ENCODE measurements around the gene TPSD1.
"Not testable (repeated sequence)": the region's sequence is repeated elsewhere in the genome, so short reads cannot be mapped to it uniquely, and the experiment has no call there.

TPSD1 gene

GRCh38 chr16:1262846-1263221 is 7.0 kb downstream of the TPSD1 start:
- no peak for DNase-seq (ENCODE audit: low spot score)

- DNase-seq (ENCODE audit: low spot score) = no peak
Observed at GRCh38 chr16:1263591-1264344, 7.9 kb downstream of the TPSD1 start.

DNA sequence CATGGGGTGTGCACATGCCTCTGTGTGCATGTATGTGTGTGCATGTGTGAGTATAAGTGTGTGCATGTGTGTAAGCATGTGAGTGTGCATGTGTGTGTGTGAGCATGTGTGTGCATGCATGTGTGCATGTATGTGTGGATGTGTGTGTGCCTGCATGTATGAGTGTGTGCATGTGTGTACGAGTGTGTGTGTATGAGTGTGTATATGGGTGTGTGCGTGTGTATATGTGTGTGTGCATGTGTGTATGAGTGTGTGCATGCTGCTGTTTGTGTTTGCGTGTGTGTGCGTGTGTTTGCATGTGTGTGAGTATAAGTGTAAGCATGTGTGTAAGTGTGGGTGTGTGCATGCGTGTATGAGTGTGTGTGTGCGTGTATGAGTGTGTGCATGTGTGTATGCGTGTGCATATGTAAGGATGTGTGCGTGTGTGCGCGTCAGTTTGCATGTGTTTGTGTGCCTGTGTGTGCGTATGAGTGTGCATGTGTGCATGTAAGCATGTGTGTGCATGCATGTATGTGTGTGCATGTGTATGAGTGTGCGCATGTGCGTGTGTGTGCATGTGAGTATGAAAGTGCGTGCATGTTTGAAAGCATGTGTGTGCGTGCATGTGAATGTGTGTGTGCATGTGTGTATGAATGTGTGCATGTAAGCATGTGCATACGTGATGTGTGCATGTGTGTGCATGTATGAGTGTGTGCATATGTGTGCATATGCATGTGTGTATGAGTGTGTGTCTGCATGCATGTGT is 8.6 kb downstream of the TPSD1 start:
- DNase-seq (ENCODE audit: low spot score) = no peak

DNA sequence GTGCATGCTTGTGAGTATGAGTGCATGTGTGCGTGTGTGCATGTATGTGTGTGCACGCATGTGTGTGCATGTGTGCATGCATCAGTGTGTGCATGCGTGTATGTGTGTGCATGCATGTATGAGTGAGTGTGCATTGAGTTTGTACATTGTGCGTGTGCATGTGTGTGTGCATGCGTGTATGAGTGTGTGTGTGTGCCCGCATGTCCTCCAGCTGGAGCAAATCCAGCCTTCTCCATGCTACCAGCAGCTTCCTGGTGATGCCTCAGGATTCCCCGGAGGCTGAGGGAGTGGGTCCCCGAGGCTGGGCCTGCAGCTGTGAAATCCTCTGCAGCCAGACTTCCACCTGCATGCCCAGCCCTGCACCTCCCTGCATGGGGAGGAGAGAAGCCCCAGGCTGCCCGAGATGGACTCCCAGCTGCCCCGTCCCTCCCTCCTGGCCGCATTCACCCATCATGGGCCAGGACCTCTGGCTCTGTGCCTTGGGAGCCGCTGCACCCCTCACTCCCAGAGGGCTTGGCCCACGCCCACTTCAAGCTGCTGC is 9.3 kb downstream of the TPSD1 start:
- no peak for DNase-seq (ENCODE audit: low spot score)

GRCh38 chr16:1265826-1266225 is 10.0 kb downstream of the TPSD1 start:
- DNase-seq (ENCODE audit: low spot score) = no peak

GRCh38 chr16:1269418-1269817 is 13.5 kb downstream of the TPSD1 start:
- DNase-seq (ENCODE audit: low spot score) = not testable (repeated sequence)

DNA sequence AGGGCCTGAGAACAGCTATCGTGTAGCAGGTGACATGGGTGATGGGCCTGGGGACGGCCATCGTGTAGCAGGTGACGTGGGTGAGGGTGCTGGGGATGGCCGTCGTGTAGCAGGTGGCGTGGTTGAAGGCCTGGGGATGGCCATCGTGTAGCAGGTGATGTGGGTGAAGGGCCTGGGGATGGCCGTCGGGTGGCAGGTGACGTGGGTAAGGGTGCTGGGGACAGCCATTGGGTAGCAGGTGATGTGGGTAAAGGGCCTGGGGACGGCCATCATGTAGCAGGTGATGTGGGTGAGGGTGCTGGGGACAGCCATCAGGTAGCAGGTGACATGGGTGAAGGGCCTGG is 15.5 kb downstream of the TPSD1 start:
- DNase-seq (ENCODE audit: low spot score) = no peak

DNA sequence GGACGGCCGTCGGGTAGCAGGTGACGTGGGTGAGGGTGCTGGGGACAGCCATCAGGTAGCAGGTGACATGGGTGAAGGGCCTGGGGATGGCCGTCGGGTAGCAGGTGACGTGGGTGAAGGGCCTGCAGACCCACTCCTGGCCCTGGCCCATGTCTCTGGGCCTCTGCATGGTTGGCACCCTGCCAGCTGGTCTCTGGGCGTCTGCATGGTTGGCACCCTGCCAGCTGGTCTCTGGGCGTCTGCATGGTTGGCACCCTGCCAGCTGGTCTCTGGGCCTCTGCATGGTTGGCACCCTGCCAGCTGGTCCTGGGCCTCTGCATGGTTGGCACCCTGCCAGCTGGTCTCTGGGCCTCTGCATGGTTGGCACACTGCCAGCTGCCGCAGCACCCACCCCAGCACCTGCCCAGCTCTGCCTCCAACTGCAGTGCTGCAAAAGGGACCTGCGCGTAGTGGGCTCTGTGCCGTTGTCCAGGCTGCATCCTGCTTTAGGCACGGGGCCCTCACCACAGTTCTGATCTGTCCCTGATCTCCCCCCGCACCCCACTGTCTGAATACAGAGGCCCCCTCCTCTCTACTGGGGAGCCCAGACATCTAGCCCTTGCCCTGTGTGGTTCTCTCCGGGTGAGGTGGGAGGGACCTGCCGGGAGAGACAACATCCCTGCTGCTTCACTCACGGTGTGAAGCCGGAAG is 16.0 kb downstream of the TPSD1 start:
- not testable (repeated sequence) for DNase-seq (ENCODE audit: low spot score)

GRCh38 chr16:1272453-1273198 is 16.8 kb downstream of the TPSD1 start:
- no peak for DNase-seq (ENCODE audit: low spot score)

- no peak for DNase-seq (ENCODE audit: low spot score)
Observed at GRCh38 chr16:1273816-1274215, 17.9 kb downstream of the TPSD1 start.

DNA sequence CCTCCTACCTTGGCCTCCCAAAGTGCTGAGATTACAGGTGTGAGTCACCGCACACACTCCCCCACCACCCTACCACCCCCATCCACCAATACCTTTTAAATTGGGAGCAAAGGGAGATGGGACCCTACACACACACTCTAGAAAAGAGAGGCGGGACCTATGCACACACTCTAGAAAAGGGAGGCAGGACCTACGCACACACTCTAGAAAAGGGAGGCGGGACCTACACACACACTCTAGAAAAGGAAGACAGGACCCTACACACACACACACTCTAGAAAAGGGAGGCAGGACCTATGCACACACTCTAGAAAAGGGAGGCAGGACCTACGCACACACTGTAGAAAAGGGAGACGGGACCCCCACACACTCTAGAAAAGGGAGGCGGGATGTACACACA is 18.9 kb downstream of the TPSD1 start:
- DNase-seq (ENCODE audit: low spot score) = no peak

DNA sequence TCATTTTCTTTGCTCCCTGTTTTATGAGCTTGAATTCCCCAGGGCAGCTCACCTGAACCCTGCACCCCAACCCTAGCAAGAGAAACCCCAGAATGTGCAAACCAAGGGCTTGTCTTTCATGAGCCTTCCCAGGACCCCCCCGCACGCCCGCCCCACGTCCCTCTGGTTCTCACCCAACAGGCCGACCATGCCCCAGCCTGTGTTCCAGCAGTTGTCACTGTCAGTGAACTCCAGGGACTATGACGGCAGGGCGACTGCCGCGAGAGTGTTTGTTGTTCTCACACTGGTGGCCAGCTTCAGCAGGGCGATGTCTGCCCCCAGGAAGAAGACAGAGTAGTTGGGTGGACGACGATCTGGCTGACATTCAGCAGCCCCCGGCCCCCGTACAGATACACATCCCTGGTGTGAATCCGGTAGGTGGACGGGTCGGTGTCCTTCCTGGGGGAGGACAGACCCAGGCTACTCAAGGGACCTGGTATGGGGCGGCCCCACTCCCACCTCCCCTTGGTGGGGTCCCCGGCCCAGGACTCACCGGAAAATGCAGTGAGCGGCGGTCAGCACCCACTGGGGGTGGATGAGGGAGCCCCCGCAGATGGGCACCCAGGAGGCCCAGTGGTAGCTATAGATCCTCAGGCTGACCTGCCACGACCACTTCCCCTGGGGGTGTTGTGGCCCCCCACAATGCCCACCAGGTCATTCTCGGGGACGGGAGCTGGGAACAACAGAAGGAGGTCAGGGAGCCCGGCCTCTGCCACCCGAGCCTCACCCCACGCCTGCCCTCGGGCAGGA is 20.1 kb downstream of the TPSD1 start:
- no peak for DNase-seq (ENCODE audit: low spot score)

GRCh38 chr16:1276580-1276878 is 20.7 kb downstream of the TPSD1 start:
- DNase-seq (ENCODE audit: low spot score) = no peak

- no peak for DNase-seq (ENCODE audit: low spot score)
Observed at GRCh38 chr16:1277151-1277598, 21.3 kb downstream of the TPSD1 start.

GRCh38 chr16:1277617-1278282 is 21.9 kb downstream of the TPSD1 start:
- DNase-seq (ENCODE audit: low spot score) = no peak

DNA sequence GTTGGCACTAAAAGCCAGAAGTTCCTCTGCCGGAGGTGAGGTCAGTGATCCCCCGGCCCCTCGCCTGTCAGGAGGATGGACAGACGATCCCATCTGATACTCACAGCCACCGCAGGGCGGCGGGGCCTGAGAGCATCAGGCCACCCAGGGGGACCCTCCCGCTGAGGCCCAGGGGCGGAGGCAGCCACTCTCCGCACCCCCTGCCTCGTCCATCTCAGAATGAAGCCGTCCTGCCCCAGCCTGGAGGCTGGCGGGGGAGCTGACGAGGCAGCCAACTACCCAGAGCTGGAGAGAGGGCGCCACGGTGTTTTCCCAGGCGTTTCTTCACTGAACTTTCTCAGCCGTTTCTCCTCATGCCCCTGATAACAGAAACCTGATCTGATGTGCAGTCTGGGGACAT is 22.6 kb downstream of the TPSD1 start:
- DNase-seq (ENCODE audit: low spot score) = peak; percentile 71

- DNase-seq (ENCODE audit: low spot score) = no peak
Observed at GRCh38 chr16:1279081-1279944, 23.4 kb downstream of the TPSD1 start.

DNA sequence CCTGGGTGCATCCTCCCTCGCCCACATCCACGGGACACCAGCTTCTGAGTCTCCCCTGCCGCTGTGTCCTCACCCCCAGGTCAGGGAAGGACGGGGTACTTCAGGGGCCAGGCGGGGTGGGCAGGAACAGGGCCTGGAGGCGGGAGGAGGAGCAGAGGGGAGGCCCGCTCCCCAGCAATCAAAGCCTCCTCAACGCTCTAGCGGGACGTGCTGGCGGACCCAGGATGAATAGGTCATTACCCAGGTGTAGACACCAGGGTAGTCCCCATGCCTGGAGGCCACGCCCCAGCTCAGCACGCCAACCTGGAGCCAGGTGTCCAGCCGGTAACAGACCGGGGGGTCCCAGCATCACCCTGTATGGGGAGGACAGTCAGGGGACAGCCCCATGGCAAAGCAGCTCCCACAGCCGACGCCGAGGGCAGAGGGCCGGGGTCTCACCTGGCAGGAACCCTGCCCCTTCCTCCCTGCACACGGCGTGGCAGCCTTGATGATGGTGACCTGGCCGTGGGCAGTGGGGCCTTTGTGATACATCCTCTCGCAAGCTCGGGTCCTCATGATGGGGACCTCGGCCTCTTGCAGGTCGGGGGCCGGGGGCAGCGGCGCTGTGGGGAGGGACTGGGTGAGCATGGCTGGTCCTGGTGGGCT is 24.2 kb downstream of the TPSD1 start:
- no peak for DNase-seq (ENCODE audit: low spot score)

DNA sequence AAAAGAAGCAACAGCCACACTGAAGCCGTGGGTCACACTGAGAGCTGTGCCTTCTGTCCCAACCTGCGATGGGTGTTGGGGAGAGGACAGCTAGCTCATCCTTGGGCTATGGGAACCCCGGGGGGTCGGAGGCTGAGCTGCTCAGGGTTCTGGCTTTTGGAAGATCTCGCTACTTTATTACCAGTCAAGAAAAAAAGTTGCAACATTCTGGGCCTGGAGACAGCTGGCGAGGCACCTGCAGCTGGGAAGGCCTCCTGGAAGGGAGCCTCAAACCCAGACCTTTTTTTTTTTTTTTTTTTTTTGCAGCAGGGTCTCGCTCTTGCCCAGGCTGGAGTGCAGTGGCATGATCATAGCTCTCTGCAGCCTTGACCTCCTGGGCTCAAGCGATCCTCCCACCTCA is 24.9 kb downstream of the TPSD1 start:
- no peak for DNase-seq (ENCODE audit: low spot score)

All from ecto neural progenitor cell (in vitro differentiated cells).